Measurements from ENCODE around the gene MAP7D3.

The MAP7D3 gene

DNA sequence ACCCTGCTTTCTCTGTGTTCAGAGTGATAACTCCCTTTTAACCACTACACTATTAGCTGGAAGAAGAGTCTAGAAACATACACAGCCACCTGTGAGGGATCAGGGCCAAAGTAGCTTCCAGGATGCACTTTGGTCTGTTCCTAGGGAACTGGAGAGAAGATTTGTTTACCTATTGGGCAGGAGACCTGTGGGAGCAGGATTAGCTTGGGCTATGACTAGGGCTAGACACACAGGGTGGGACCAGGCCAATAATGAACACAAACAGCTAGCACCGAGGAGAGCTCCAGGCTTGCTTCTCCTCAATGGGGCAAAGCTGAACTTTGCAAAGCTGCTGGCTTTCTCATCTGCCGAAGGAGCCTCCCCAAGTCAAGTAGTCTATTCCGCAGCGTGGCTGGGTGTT, 24.4 kb upstream of the MAP7D3 start:
- TF ChIP-seq, protein P1, sequence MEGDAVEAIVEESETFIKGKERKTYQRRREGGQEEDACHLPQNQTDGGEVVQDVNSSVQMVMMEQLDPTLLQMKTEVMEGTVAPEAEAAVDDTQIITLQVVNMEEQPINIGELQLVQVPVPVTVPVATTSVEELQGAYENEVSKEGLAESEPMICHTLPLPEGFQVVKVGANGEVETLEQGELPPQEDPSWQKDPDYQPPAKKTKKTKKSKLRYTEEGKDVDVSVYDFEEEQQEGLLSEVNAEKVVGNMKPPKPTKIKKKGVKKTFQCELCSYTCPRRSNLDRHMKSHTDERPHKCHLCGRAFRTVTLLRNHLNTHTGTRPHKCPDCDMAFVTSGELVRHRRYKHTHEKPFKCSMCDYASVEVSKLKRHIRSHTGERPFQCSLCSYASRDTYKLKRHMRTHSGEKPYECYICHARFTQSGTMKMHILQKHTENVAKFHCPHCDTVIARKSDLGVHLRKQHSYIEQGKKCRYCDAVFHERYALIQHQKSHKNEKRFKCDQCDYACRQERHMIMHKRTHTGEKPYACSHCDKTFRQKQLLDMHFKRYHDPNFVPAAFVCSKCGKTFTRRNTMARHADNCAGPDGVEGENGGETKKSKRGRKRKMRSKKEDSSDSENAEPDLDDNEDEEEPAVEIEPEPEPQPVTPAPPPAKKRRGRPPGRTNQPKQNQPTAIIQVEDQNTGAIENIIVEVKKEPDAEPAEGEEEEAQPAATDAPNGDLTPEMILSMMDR (IDR thresholded peaks at IDR 0.05): no peak

DNA sequence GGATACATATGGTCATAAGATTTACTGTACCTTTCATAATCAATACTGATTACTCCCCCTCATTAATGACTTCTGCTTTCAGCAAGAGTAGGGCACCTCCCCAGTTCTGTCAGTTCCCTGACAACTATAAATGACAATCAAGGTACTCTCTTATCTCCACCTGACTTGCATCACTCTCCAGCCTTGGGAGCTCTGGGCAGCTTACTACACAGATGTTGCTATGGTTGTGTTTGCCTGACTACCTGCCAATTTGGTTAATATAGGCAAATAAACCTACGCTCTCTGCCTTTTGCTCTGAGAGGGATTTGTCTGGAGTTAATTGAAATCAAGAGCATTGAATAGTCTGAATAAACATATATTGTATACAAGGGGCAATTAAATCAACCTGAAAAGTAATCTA, 22.8 kb upstream of the MAP7D3 start:
- H3K27ac ChIP-seq: no peak overlapping the region

More for the DNA sequence above, 24.4 kb upstream of the MAP7D3 start:
- Histone ChIP-seq H3K27me3 (ENCODE audit: control insufficient read depth, insufficient read depth, low read length) (no peaks in the 10 kb centered on the region), H3K36me3 (ENCODE audit: control insufficient read depth, insufficient read depth, low read length) (no peaks in the 10 kb centered on the region), H3K9ac (no peak overlapping the region), H3K9me3 (ENCODE audit: control insufficient read depth, low read length) (no peaks in the 10 kb centered on the region), H3K4me3 (ENCODE audit: low read depth, low read length) (no peak overlapping the region), H3K4me1 (no peaks in the 10 kb centered on the region), H3K27ac (no peak overlapping the region), H3K79me2 (no peaks in the 10 kb centered on the region), H3K4me2 (ENCODE audit: low read length) (no peak overlapping the region), H2AFZ (no peak overlapping the region)

DNA sequence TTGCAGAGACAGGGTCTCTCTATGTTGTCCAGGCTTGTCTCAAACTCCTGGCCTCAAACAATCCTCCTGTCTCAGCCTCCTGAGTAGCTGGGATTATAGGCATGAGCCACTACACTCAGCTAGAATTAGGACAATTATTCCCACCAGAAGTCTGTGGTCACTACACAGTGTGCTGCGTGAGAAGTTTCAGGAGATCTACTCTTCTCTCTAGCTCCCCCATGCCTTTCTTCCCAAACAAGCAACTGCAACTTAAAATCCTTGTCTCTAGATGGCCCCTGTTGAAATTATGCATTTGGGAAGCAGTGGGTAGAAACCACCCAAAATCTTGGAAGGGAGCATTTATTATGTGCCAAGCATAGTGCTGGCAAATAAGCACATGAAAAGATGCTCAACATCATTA, 21.1 kb upstream of the MAP7D3 start:
- TF ChIP-seq, protein P1 (IDR thresholded peaks at IDR 0.05): no peak
- H2AFZ ChIP-seq: no peak overlapping the region
- no peaks in the 10 kb centered on the region for H3K79me2 ChIP-seq
- H3K27me3 ChIP-seq (ENCODE audit: control insufficient read depth, insufficient read depth, low read length): no peaks in the 10 kb centered on the region
- no peak overlapping the region for H3K4me2 ChIP-seq (ENCODE audit: low read length)
- no peak overlapping the region for H3K27ac ChIP-seq
- no peaks in the 10 kb centered on the region for H3K9me3 ChIP-seq (ENCODE audit: control insufficient read depth, low read length)
- H3K4me3 ChIP-seq (ENCODE audit: low read depth, low read length): no peak overlapping the region
- no peaks in the 10 kb centered on the region for H3K36me3 ChIP-seq (ENCODE audit: control insufficient read depth, insufficient read depth, low read length)
- no peak overlapping the region for H3K9ac ChIP-seq
- H3K4me1 ChIP-seq: no peaks in the 10 kb centered on the region

More for the DNA sequence above, 22.8 kb upstream of the MAP7D3 start:
- no peak overlapping the region for H3K4me2 ChIP-seq (ENCODE audit: low read length)
- H3K27me3 ChIP-seq (ENCODE audit: control insufficient read depth, insufficient read depth, low read length): no peaks in the 10 kb centered on the region
- no peaks in the 10 kb centered on the region for H3K4me1 ChIP-seq
- H3K9me3 ChIP-seq (ENCODE audit: control insufficient read depth, low read length): no peaks in the 10 kb centered on the region
- H3K4me3 ChIP-seq (ENCODE audit: low read depth, low read length): no peak overlapping the region
- TF ChIP-seq, protein P1 (IDR thresholded peaks at IDR 0.05): no peak
- H3K36me3 ChIP-seq (ENCODE audit: control insufficient read depth, insufficient read depth, low read length): no peaks in the 10 kb centered on the region
- no peaks in the 10 kb centered on the region for H3K79me2 ChIP-seq
- no peak overlapping the region for H3K9ac ChIP-seq
- no peak overlapping the region for H2AFZ ChIP-seq

DNA sequence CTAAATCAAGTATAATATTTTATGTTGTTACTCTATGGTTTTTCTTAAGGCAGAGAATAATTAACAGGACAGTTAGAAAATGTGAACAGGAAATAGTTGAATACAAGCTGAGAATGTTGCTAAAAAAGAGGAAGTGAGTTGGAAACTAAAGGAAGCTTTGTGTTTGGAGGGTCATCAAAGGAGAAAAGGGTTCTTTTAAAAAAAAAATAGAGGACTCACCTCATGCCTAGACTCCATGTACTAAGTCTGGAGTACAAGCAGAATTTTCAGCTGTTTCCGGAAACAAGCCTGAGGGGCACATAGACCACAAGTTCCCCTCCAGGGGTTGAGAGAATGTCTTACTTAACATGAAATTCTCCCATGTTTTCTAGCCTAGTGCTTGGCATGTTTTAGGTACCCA, 20.1 kb upstream of the MAP7D3 start:
- H3K36me3 ChIP-seq (ENCODE audit: control insufficient read depth, insufficient read depth, low read length): no peaks in the 10 kb centered on the region
- H3K79me2 ChIP-seq: no peaks in the 10 kb centered on the region
- H3K4me3 ChIP-seq (ENCODE audit: low read depth, low read length): no peak overlapping the region
- H3K4me2 ChIP-seq (ENCODE audit: low read length): no peak overlapping the region
- no peak overlapping the region for H3K27ac ChIP-seq
- no peaks in the 10 kb centered on the region for H3K9me3 ChIP-seq (ENCODE audit: control insufficient read depth, low read length)
- H3K27me3 ChIP-seq (ENCODE audit: control insufficient read depth, insufficient read depth, low read length): no peaks in the 10 kb centered on the region
- TF ChIP-seq, protein P1 (IDR thresholded peaks at IDR 0.05): no peak
- H3K9ac ChIP-seq: no peak overlapping the region
- H2AFZ ChIP-seq: no peak overlapping the region
- H3K4me1 ChIP-seq: no peaks in the 10 kb centered on the region

DNA sequence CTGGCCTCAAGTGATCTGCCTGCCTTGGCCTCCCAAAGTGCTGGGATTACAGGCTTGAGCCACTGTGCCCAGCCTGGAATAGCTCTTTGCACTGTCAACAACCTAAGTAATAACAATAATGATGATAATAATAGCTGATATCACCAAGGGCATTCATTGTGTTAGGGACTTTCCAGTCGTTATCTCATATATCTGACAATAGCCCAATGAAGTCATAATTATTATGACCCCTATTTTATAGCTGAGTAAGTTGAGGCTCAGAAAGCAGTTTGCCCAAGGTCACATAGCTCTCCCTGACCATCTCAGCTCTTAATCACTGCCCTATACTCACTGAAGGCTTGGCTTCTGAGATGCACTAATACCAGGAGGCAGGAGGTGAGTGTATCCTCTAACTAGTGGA, 18.7 kb upstream of the MAP7D3 start:
- Histone ChIP-seq H3K9ac (no peak overlapping the region), H3K4me2 (ENCODE audit: low read length) (no peak overlapping the region), H3K4me1 (no peaks in the 10 kb centered on the region), H3K27me3 (ENCODE audit: control insufficient read depth, insufficient read depth, low read length) (no peaks in the 10 kb centered on the region), H3K4me3 (ENCODE audit: low read depth, low read length) (no peak overlapping the region), H3K9me3 (ENCODE audit: control insufficient read depth, low read length) (no peaks in the 10 kb centered on the region), H2AFZ (no peak overlapping the region), H3K27ac (no peak overlapping the region), H3K36me3 (ENCODE audit: control insufficient read depth, insufficient read depth, low read length) (no peaks in the 10 kb centered on the region), H3K79me2 (no peaks in the 10 kb centered on the region)
- TF ChIP-seq, protein P1 (IDR thresholded peaks at IDR 0.05): no peak
